HG03045 (cell line): Measurements from ENCODE around the gene SEMA3D.
"Not testable (repeated sequence)": the region's sequence is repeated elsewhere in the genome, so short reads cannot be mapped to it uniquely, and the experiment has no call there.

Experiments used
- ATAC-seq: cut with Tn5 transposase; IDR thresholded peaks from one replicate; pipeline ENCODE4 v1.9.1; 2021; ENCODE audit warnings: mild to moderate bottlenecking, moderate library complexity; ENCODE audit not compliant: unreplicated experiment

The SEMA3D gene

DNA sequence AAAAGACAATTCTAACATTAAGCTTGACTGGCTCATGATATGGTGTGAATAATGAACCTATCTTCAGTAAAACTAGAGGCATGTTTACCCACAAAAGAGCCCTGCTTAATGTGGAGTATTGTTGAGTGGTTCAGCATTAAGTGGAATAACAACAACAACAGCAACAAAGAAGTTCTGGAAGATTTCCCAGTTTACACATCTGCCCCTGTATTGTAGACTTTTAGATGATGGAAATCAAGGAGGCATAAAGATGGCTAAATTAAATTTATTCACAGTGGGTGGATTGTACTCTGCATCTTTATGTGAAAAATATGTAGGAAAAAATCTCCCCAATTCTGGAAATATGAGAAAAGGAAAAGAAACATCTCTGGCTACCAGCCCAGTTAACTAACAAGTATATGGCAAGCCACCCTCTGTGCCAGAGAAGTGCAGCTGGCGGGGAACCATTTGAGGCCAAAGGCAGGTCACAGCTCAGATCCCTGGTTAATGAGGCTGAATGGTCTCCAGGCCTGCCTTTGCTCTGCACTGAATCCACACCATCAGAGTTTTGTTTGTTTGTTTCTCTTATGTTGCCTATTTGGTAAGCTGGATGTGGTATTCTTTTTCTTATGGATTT is 186.0 kb downstream of the SEMA3D start:
- ATAC-seq, result no peak

GRCh38 chr7:84999450-84999849 is 187.4 kb downstream of the SEMA3D start:
- ATAC-seq, result no peak

GRCh38 chr7:84998665-84999064 is 188.2 kb downstream of the SEMA3D start:
- ATAC-seq, result no peak

GRCh38 chr7:84997626-84998025 is 189.2 kb downstream of the SEMA3D start:
- no peak for ATAC-seq

DNA sequence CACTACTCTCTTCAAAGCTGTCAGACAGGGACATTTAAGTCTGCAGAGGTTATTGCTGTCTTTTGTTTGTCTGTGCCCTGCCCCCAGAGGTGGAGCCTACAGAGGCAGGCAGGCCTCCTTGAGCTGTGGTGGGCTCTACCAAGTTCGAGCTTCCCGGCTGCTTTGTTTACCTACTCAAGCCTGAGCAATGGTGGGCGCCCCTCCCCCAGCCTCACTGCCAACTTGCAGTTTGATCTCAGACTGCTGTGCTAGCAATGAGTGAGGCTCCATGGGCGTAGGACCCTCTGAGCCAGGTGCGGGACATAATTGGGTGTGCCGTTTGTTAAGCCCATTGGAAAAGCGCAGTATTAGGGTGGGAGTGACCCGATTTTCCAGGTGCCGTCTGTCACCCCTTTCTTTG is 193.9 kb downstream of the SEMA3D start:
- not testable (repeated sequence) for ATAC-seq

GRCh38 chr7:84985073-84985784 is 201.6 kb downstream of the SEMA3D start:
- ATAC-seq, result no peak

DNA sequence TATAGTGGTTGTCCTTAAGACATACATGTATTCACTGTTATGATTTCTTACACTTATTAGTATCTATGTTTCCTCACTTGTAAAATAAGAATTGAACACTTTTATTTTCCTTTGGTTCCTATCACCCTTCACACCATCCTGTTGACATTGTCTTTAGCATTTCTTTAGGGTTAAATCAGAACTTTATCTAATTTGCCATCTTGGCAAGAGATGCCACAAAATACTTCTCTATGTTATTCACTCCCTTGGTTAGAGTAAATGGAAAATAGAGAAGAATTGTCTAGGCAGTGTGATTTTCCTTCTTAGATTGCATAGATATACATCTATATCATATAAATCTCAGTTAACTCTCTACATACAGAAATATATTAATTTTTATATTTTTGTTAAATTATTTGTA is 204.7 kb downstream of the SEMA3D start:
- no peak for ATAC-seq

DNA sequence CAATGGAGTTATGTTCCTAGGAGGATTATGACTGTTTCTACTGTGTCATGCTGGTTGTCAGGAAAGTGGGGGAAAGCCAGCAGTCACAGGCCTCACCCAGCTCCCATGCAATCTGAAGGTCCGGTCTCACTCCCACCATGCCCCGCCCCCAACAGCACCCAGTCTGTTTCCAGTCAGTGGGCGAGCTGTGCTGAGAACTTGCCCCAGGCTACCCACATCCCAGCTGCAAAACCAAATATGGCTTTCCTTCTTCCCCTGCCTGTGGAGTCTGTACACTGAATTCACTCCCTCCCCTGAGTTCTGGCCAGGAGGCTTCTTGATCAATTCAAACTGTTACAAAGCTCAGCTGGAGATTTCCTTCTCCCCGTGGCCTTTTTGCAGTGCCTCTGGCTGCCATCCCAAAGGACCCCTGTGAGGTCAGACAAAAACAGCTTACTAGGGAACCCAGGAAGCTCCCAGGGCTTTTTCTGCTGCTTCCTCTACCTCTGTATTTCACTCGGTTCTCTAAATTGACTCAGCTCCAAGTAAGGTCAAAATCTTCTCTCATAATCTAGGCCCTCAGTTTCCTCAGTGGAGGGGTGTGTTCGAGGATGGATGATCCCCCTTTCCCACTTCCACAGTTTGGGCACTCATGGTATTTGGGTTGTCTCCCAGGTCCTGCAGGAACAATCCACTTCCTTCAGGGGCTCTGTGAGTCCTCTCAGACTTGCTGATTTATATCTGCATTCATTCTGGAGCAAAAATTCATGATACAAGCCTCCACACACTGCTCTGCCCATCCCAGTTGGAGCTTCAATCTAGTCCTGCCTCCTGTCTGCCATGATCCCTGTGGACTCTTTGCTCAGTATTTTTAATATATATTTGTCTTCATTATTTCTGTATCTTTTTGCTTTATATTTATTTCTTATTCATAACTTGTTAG is 205.5 kb downstream of the SEMA3D start:
- no peak for ATAC-seq

GRCh38 chr7:84975586-84976185 is 211.2 kb downstream of the SEMA3D start:
- no peak for ATAC-seq

DNA sequence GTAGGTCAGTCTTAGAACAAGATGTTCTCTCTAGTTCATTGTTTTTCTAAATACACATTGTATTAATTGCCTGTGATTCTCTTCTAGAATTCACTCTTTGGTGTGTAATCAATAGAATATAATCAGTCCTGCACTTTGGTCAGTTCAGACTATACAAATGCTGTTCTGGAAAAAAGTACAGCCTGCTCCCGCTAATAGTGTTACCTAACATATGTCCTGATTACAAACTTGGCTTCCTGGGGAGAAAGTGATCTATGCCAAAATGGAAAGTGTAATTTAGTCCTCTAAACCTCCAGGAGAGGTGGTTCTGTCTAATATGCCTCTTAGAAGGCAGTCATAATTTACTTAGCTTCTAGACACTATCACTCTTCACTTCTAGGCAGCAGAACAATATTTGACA is 215.5 kb downstream of the SEMA3D start:
- no peak for ATAC-seq

DNA sequence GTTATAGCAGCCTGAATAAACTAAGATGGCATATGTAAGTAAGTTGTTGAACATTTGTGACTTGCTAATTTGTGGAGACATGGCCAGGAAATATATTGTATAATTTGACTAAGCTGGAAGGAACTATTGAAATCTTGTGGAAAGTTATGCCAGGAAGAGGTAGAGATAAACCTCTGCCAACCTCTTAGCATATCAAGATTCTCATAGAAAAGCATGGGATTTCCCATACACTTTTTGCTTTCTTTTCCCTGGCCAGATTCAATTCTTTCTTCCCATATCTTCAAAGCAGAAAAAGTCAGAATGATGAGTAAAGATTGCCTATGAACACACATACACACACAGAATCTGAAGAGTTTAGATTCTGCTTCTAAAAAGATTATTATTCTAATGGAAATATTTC is 216.2 kb downstream of the SEMA3D start:
- ATAC-seq, result no peak

- no peak for ATAC-seq
Observed at GRCh38 chr7:84953234-84953633, 233.6 kb downstream of the SEMA3D start.

DNA sequence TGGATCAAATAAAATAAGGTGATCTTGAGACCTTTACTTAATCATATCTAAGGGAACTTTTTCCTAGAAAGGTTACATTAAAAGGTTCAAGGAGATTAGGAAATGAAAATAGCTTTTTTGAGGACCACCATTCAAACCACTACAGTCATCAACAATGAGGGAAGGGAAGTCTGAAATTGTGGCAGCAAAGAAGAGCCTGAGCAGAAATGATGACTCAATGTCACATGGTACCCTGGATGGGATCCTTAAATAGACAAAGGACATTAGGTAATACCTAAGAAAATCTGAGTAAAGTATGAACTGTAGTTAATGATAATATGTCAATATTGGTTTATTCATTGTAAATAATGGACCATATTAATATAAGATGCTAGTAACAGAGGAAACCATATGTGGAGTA is 236.0 kb downstream of the SEMA3D start:
- ATAC-seq, result no peak

DNA sequence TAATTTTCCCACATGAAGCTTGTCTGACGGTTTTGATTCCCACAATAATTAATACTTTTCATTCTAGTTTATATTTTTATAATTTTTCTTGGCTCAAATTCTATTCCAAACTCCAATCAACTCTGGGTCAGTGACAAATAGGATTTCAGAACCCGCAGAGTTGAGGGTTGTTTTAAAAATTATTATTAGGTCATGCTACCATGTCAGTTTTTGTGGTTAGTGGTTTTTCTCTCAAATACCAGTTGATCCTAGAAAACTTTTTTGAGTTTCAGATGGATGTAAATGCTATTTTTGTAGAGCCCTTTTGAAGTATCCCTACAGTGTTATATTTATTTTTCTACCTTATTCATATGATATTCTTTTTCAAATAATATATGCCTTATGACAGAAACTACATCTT is 237.4 kb downstream of the SEMA3D start:
- ATAC-seq, result no peak

GRCh38 chr7:84949067-84949466 is 237.8 kb downstream of the SEMA3D start:
- ATAC-seq, result no peak

DNA sequence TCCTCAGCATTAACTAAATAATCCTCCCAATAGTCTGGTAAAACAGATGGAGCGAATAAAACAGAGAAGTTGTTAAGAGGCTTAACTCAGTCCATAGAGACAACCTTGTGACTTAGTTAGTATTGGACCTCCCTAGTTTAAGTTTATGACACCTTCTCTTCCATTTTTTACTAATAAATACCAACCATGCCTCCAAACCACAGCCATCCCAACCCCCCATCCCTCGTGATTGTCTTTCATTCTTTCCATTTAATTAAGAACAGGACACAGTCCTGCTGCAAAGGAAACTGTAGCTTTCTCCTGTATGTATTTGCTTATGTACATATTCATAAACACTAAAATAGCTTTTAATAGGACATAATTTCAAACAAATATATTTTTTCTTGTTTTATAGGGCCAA is 238.2 kb downstream of the SEMA3D start:
- no peak for ATAC-seq

GRCh38 chr7:84946549-84946948 is 240.3 kb downstream of the SEMA3D start:
- ATAC-seq, result no peak
